Prostate gland (tissue), 2 donors: Measurements from ENCODE around the gene ZNF213.

Experiments used
- POLR2A ChIP-seq: fragments of 450-650 bp; IDR thresholded peaks from one replicate; pipeline ENCODE4 v1.6.1; 2016; ENCODE audit warnings: antibody characterized with exemption, mild to moderate bottlenecking
- POLR2AphosphoS5 ChIP-seq: sonication (generic); formaldehyde crosslinking; IDR thresholded peaks from one replicate; pipeline ENCODE4 v1.6.1; 2017; ENCODE audit warnings: antibody characterized with exemption
- TF ChIP-seq, protein P1 (sequence below), 4 experiments: fragments of 200-600 bp in 2 of 4; fragments of 450-650 bp in 2 of 4; sonication (generic) in 2 of 4; IDR thresholded peaks; 1 replicate in 3 of 4; 2 replicates in 1 of 4; pipeline ENCODE4 v1.5.1; 2016 to 2019; ENCODE audit warnings: antibody characterized with exemption in 4 of 4, mild to moderate bottlenecking in 2 of 4, moderate library complexity in 2 of 4

DNA sequence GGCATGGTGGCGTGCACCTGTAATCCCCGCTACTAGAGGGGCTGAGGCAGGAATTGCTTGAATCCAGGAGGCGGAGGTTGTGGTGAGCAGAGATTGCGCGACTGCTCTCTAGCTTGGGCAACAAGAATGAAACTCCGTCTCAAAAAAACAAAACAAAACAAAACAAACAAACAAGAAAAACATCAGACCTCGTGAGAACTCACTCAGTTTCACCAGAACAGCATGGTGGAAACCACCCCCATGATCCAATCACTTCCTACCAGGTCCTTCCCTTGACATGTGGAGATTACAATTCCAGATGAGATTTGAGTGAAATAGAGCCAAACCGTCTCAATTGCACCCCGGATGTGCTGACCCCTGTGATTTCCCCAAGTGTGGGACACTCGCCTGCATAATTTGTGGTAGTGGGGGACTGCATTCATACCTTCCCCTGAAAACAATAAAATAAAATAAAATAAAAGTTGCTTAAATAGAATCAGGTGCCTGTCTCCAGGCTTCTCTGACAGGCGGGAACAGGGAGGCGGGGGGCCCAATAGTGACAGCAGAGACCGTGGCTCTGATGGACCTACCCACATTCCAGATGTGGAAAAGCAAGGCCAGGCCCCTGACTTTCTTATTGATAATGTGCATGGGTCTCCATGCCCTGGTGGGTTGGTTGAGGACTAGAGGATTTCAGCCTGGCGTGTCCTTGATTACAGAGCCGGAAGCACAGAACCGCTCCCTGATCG is 48.8 kb upstream of the ZNF213 start:
- TF ChIP-seq, protein P1, sequence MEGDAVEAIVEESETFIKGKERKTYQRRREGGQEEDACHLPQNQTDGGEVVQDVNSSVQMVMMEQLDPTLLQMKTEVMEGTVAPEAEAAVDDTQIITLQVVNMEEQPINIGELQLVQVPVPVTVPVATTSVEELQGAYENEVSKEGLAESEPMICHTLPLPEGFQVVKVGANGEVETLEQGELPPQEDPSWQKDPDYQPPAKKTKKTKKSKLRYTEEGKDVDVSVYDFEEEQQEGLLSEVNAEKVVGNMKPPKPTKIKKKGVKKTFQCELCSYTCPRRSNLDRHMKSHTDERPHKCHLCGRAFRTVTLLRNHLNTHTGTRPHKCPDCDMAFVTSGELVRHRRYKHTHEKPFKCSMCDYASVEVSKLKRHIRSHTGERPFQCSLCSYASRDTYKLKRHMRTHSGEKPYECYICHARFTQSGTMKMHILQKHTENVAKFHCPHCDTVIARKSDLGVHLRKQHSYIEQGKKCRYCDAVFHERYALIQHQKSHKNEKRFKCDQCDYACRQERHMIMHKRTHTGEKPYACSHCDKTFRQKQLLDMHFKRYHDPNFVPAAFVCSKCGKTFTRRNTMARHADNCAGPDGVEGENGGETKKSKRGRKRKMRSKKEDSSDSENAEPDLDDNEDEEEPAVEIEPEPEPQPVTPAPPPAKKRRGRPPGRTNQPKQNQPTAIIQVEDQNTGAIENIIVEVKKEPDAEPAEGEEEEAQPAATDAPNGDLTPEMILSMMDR (IDR thresholded peaks at IDR 0.05), result no peak
- no peak for TF ChIP-seq POLR2AphosphoS5
- no peak for TF ChIP-seq POLR2A
